Spleen (tissue), 7 donors: ENCODE results near the gene TMCC3.

Experiments used
- POLR2A ChIP-seq, 3 donors: fragments of 450-650 bp; IDR thresholded peaks; one replicate each; pipeline ENCODE4 v1.5.1; 2017; ENCODE audit warnings: antibody characterized with exemption in 3 of 3, mild to moderate bottlenecking in 1 of 3
- POLR2AphosphoS5 ChIP-seq, 3 donors: sonication (generic); formaldehyde crosslinking; IDR thresholded peaks; one replicate each; pipeline ENCODE4 v1.5.1; 2017; ENCODE audit warnings: antibody characterized with exemption in 3 of 3
- TF ChIP-seq, protein P1 (sequence below), 11 experiments: fragments of 200-600 bp in 7 of 11; fragments of 450-650 bp in 4 of 11; sonication (generic) in 4 of 11; IDR thresholded peaks in 8 of 11; conservative IDR thresholded peaks in 3 of 11; 1 replicate in 7 of 11; 2 replicates in 4 of 11; pipeline versions ENCODE4 v1.4.0 to v1.8.0; 2016 to 2021; ENCODE audit warnings: antibody characterized with exemption in 11 of 11, inconsistent platforms in 4 of 11, mild to moderate bottlenecking in 1 of 11
- donor health status: DM: no; HTN: no; CAD: no; lungs with moderate emphysema.
- donor health status: DM: no; HTN: no; CAD: no.
- donor health status: DM: no; HTN: no; CAD: no.

DNA sequence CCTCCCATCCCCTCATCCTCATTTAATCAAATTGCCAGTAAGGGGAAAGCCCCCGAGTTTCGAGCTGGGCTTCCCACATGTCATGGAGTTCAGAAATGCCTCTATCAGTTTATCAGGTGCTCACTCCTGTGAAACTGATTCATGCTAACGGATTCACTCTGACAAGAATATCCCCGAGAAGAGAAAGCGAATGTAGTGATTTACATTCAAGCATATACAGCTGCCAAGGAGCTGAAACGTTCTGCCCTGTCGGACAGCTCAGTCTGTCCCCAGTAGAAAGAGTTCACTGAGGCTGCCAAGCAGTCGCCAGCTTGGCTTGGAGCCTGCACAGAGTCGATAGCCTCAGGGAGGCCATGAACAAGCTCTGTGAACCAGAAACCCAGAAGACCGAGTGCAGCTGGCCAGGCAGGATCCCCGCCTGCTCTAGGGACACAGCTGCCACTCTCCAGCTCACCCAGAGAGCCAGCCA is 88.4 kb downstream of the TMCC3 start:
- TF ChIP-seq POLR2AphosphoS5 (IDR thresholded peaks at IDR 0.05) (peak; percentile 28 to 59 (median 44)), POLR2A (IDR thresholded peaks at IDR 0.05) (no peak)
- TF ChIP-seq, protein P1, sequence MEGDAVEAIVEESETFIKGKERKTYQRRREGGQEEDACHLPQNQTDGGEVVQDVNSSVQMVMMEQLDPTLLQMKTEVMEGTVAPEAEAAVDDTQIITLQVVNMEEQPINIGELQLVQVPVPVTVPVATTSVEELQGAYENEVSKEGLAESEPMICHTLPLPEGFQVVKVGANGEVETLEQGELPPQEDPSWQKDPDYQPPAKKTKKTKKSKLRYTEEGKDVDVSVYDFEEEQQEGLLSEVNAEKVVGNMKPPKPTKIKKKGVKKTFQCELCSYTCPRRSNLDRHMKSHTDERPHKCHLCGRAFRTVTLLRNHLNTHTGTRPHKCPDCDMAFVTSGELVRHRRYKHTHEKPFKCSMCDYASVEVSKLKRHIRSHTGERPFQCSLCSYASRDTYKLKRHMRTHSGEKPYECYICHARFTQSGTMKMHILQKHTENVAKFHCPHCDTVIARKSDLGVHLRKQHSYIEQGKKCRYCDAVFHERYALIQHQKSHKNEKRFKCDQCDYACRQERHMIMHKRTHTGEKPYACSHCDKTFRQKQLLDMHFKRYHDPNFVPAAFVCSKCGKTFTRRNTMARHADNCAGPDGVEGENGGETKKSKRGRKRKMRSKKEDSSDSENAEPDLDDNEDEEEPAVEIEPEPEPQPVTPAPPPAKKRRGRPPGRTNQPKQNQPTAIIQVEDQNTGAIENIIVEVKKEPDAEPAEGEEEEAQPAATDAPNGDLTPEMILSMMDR (IDR thresholded peaks at IDR 0.05 in 8 of 11, conservative IDR thresholded peaks at IDR 0.05 in 3 of 11), result no peak
